ENCODE results near the gene ATG7. TPM values are rescaled to one million over a fixed set of nuclear protein-coding genes. Genes with fewer than 3 reads are reported as not detected.

The ATG7 gene
- total and polyA plus RNA-seq, 2 experiments from 2014 or later: 18.4 to 38.6 TPM

DNA sequence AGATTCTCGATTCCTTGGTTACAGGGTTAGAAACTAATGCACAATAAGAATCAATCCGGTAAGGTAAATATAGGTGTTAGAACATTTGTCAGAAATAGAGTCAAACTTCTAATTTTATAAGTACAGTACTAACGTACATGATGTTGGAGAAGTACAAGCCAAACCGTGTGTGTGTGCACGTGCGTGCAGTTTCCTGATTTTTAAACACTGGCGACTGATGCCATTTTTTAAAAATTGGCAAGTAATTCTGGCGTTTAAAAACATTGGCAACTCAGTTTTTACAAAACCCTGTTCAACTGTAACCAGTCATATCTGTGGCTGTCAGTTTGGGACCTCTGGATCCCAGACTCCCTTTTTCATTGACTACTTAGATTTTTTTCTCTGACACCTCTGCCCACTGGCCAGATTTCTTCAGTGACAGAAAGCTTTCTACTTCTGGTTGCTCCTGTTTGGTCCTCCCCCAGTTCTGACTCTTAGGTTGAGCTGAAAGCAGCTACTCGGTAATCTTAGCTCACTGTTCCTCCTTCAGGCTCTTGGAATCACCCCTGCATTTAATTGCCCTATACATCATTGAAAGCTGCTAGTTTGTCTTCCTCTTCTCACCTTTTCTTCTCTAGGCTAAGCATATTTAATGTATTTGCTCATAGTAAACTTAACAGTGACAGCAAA is 843 bp downstream of the ATG7 start:
- Histone ChIP-seq H3K79me2 (peaks cover 36% of the 10 kb centered on the region), H3K4me2 (peak overlapping the region; percentile 83), H2AFZ (peak overlapping the region; percentile 65)

DNA sequence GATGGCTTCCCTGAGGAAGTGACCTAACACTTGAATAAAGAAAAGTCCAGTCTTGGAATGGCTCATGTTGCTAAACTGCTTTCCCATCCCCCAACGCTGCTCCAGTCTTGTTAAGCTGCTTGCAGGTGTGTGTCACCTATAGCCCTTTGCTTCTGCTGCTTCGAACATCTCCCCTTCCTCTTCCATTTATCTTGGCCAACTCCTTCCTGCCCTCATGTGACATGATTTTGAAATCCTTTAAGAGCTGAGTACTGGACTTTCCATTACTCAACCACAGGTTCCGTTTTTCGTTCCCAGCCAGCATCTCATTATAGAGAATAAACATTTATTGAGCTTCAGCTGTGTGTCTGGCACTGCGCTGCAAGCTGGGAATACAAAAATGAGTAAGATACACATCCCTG is 1.7 kb downstream of the ATG7 start:
- Histone ChIP-seq H3K27ac (no peak overlapping the region), H2AFZ (no peak overlapping the region), H3K27me3 (no peaks in the 10 kb centered on the region), H3K9me2 (replicated peaks; ENCODE audit: insufficient read depth) (no peaks in the 10 kb centered on the region), H3K4me3 (peak overlapping the region; percentile 75), H3K9me3 (ENCODE audit: low read depth) (no peaks in the 10 kb centered on the region), H3K4me2 (no peak overlapping the region), H3K36me3 (replicated peaks; ENCODE audit: insufficient read depth, low read depth) (no peaks in the 10 kb centered on the region), H3K4me1 (ENCODE audit: insufficient read depth) (peaks cover 8% of the 10 kb centered on the region), H4K20me1 (ENCODE audit: insufficient read depth, poor library complexity, severe bottlenecking) (no peaks in the 10 kb centered on the region), H3K79me2 (peaks cover 43% of the 10 kb centered on the region)
- TF ChIP-seq, protein P1, sequence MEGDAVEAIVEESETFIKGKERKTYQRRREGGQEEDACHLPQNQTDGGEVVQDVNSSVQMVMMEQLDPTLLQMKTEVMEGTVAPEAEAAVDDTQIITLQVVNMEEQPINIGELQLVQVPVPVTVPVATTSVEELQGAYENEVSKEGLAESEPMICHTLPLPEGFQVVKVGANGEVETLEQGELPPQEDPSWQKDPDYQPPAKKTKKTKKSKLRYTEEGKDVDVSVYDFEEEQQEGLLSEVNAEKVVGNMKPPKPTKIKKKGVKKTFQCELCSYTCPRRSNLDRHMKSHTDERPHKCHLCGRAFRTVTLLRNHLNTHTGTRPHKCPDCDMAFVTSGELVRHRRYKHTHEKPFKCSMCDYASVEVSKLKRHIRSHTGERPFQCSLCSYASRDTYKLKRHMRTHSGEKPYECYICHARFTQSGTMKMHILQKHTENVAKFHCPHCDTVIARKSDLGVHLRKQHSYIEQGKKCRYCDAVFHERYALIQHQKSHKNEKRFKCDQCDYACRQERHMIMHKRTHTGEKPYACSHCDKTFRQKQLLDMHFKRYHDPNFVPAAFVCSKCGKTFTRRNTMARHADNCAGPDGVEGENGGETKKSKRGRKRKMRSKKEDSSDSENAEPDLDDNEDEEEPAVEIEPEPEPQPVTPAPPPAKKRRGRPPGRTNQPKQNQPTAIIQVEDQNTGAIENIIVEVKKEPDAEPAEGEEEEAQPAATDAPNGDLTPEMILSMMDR (IDR thresholded peaks at IDR 0.05; ENCODE audit: poor library complexity): no peak
- TF ChIP-seq EZH2phosphoT487 (IDR thresholded peaks at IDR 0.05; ENCODE audit: low read depth, severe bottlenecking, unreplicated experiment) (no peak), EZH2 (IDR thresholded peaks at IDR 0.05; ENCODE audit: borderline replicate concordance) (no peak)
- WGBS (ENCODE audit: low lambda C conversion rate, missing lambda C conversion rate): 96% methylated on average over 5 of the region's 5 CpGs
- DNase-seq (ENCODE audit: low spot score): no peak

More for the DNA sequence above, 843 bp downstream of the ATG7 start:
- H3K4me3 ChIP-seq: peak overlapping the region; percentile 75
- no peaks in the 10 kb centered on the region for H3K27me3 ChIP-seq
- no peaks in the 10 kb centered on the region for H3K9me3 ChIP-seq (ENCODE audit: low read depth)
- H3K9me2 ChIP-seq (replicated peaks; ENCODE audit: insufficient read depth): no peaks in the 10 kb centered on the region
- no peaks in the 10 kb centered on the region for H4K20me1 ChIP-seq (ENCODE audit: insufficient read depth, poor library complexity, severe bottlenecking)
- TF ChIP-seq, protein P1 (IDR thresholded peaks at IDR 0.05; ENCODE audit: poor library complexity): no peak
- TF ChIP-seq EZH2phosphoT487 (IDR thresholded peaks at IDR 0.05; ENCODE audit: low read depth, severe bottlenecking, unreplicated experiment): no peak
- TF ChIP-seq EZH2 (IDR thresholded peaks at IDR 0.05; ENCODE audit: borderline replicate concordance): no peak
- WGBS (ENCODE audit: low lambda C conversion rate, missing lambda C conversion rate): 25% methylated on average over 9 of the region's 9 CpGs
- H3K4me1 ChIP-seq (ENCODE audit: insufficient read depth): peaks cover 8% of the 10 kb centered on the region
- no peak for DNase-seq (ENCODE audit: low spot score)
- peak overlapping the region; percentile 75 for H3K27ac ChIP-seq
- no peaks in the 10 kb centered on the region for H3K36me3 ChIP-seq (replicated peaks; ENCODE audit: insufficient read depth, low read depth)

DNA sequence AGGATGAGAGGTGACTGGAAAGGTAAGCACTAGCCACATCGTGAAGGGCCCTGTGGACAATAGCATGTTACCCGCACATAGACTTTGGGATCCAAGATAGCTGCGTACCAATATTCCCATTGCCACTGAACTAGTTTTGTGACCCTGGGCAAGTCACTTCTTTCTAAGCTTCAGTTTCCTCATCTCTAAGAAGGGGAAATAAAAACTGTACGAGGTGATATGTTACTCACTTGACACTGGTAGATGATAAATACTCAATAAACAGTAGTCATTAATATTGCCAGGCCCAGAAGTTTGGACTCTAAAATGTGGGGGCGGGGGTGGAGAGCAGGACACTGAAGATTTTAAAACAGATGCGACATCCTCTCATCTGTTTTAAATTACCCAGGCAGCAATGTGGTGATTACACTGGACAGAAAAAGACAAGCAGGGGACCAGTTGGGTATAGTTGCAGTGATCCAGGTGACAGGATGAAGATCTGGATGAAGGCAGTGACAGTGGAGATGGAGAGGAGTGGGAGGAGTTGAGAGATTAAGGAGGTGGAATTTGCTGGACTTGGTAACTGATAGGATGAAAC is 2.5 kb downstream of the ATG7 start:
- TF ChIP-seq EZH2phosphoT487 (IDR thresholded peaks at IDR 0.05; ENCODE audit: low read depth, severe bottlenecking, unreplicated experiment) (no peak), EZH2 (IDR thresholded peaks at IDR 0.05; ENCODE audit: borderline replicate concordance) (no peak)
- TF ChIP-seq, protein P1 (IDR thresholded peaks at IDR 0.05; ENCODE audit: poor library complexity): no peak
- H2AFZ ChIP-seq: no peak overlapping the region
- H3K27me3 ChIP-seq: no peaks in the 10 kb centered on the region
- H3K36me3 ChIP-seq (replicated peaks; ENCODE audit: insufficient read depth, low read depth): no peaks in the 10 kb centered on the region
- whole genome bisulfite sequencing (ENCODE audit: low lambda C conversion rate, missing lambda C conversion rate): 84% methylated on average over 6 of the region's 6 CpGs
- H4K20me1 ChIP-seq (ENCODE audit: insufficient read depth, poor library complexity, severe bottlenecking): no peaks in the 10 kb centered on the region
- peaks cover 43% of the 10 kb centered on the region for H3K79me2 ChIP-seq
- H3K9me2 ChIP-seq (replicated peaks; ENCODE audit: insufficient read depth): no peaks in the 10 kb centered on the region
- no peak overlapping the region for H3K4me3 ChIP-seq
- DNase-seq (ENCODE audit: low spot score): no peak
- no peaks in the 10 kb centered on the region for H3K9me3 ChIP-seq (ENCODE audit: low read depth)
- H3K4me2 ChIP-seq: no peak overlapping the region
- peaks cover 8% of the 10 kb centered on the region for H3K4me1 ChIP-seq (ENCODE audit: insufficient read depth)
- no peak overlapping the region for H3K27ac ChIP-seq

Data from hepatocyte (in vitro differentiated cells).